ENCODE results near the gene PAM. TPM values are rescaled to one million over a fixed set of nuclear protein-coding genes. Genes with fewer than 3 reads are reported as not detected.

The PAM gene
- total RNA-seq, 1 donor from 2014 or later: 136 TPM

- DNase-seq (ENCODE audit: extremely low spot score in 2 of 2): no peak
- Histone ChIP-seq H3K4me3 (no peak overlapping the region), H3K9me3 (no peaks in the 10 kb centered on the region), H3K27ac (peak overlapping the region; percentile 20), H3K27me3 (no peaks in the 10 kb centered on the region), H3K36me3 (no peaks in the 10 kb centered on the region), H3K4me1 (peaks cover 33% of the 10 kb centered on the region)
- no peak for TF ChIP-seq POLR2A (IDR thresholded peaks at IDR 0.05)
- TF ChIP-seq POLR2AphosphoS5 (IDR thresholded peaks at IDR 0.05; ENCODE audit: insufficient read depth in 1 of 2, low read depth in 1 of 2): no peak
- no peak for TF ChIP-seq CTCF (IDR thresholded peaks at IDR 0.05)
- intact Hi-C loops (cut with DNase I): no loop called here
Measured at GRCh38 chr5:102873379-102873932, 118.4 kb downstream of the PAM start.

GRCh38 chr5:102874054-102874453, 118.9 kb downstream of the PAM start:
- no peaks in the 10 kb centered on the region for H3K36me3 ChIP-seq
- intact Hi-C loops (cut with DNase I): no loop called here
- TF ChIP-seq CTCF (IDR thresholded peaks at IDR 0.05) (no peak), POLR2A (IDR thresholded peaks at IDR 0.05) (no peak), POLR2AphosphoS5 (IDR thresholded peaks at IDR 0.05; ENCODE audit: insufficient read depth in 1 of 2, low read depth in 1 of 2) (no peak)
- no peak overlapping the region for H3K4me3 ChIP-seq
- H3K4me1 ChIP-seq: peaks cover 28% of the 10 kb centered on the region
- peak overlapping the region; percentile 20 for H3K27ac ChIP-seq
- H3K27me3 ChIP-seq: no peaks in the 10 kb centered on the region
- no peaks in the 10 kb centered on the region for H3K9me3 ChIP-seq
- DNase-seq (ENCODE audit: extremely low spot score in 2 of 2): no peak

DNA sequence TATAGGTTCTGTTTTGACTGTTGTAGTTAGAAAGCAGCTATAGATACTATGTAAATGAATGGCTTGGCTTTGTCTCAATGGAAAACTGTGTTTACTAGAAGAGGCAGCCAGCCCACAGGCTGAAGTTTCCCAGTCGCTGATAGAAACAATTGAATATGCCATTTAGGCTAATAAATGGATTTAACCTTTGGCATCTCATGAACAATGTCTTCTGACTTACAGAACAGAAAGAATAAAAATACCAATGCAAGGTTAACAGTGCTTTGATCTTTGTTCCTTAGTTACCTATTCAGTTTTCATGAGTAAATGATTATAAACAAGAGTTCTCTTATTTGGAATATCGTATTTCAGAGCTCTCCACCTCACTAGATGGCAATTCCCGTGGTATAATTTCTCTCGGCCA, 120.6 kb downstream of the PAM start:
- intact Hi-C loops (cut with DNase I): no loop called here
- Histone ChIP-seq H3K4me1 (peaks cover 26% of the 10 kb centered on the region), H3K27ac (peak overlapping the region; percentile 37), H3K36me3 (no peaks in the 10 kb centered on the region), H3K9me3 (no peaks in the 10 kb centered on the region), H3K4me3 (no peak overlapping the region), H3K27me3 (no peaks in the 10 kb centered on the region)
- DNase-seq (ENCODE audit: extremely low spot score in 2 of 2): no peak
- TF ChIP-seq POLR2A (IDR thresholded peaks at IDR 0.05) (no peak), CTCF (IDR thresholded peaks at IDR 0.05) (no peak), POLR2AphosphoS5 (IDR thresholded peaks at IDR 0.05; ENCODE audit: insufficient read depth in 1 of 2, low read depth in 1 of 2) (no peak)

DNA sequence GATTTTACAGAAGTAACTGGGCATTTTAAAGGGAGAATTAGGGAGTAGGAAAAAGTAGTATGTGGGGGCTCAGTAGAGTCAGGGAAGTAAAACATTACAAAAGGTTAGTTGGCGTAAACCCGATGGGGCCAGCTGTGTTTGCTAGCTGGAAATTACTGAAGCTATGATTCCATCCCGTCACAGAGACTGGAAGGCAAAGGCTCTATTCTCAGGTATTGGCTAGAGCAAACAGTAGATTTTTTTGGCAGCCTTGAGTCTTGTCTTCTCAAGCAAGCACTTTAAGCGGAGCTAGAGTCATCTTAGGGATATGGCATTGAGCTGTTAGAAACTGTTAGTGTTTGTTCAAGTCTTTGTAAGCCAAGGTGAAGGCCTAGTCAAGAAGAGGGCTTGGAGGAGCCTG, 121.5 kb downstream of the PAM start:
- H3K36me3 ChIP-seq: no peaks in the 10 kb centered on the region
- no peaks in the 10 kb centered on the region for H3K27me3 ChIP-seq
- peak overlapping the region; percentile 37 for H3K27ac ChIP-seq
- H3K9me3 ChIP-seq: no peaks in the 10 kb centered on the region
- H3K4me1 ChIP-seq: peaks cover 20% of the 10 kb centered on the region
- no peak for DNase-seq (ENCODE audit: extremely low spot score in 2 of 2)
- H3K4me3 ChIP-seq: no peak overlapping the region
- TF ChIP-seq POLR2A (IDR thresholded peaks at IDR 0.05) (no peak), POLR2AphosphoS5 (IDR thresholded peaks at IDR 0.05; ENCODE audit: insufficient read depth in 1 of 2, low read depth in 1 of 2) (no peak), CTCF (IDR thresholded peaks at IDR 0.05) (no peak)
- intact Hi-C loops (cut with DNase I): no loop called here

- Histone ChIP-seq H3K4me3 (no peak overlapping the region), H3K4me1 (peaks cover 17% of the 10 kb centered on the region), H3K36me3 (no peaks in the 10 kb centered on the region), H3K27me3 (no peaks in the 10 kb centered on the region), H3K9me3 (no peaks in the 10 kb centered on the region), H3K27ac (no peak overlapping the region)
- intact Hi-C loops (cut with DNase I): no loop called here
- DNase-seq (ENCODE audit: extremely low spot score in 2 of 2): no peak
- no peak for TF ChIP-seq POLR2AphosphoS5 (IDR thresholded peaks at IDR 0.05; ENCODE audit: insufficient read depth in 1 of 2, low read depth in 1 of 2)
- TF ChIP-seq CTCF (IDR thresholded peaks at IDR 0.05): no peak
- no peak for TF ChIP-seq POLR2A (IDR thresholded peaks at IDR 0.05)
Measured at GRCh38 chr5:102879741-102880140, 124.6 kb downstream of the PAM start.
